IPS-20b (cell line): ENCODE data around the gene OTOP1.
"Not testable (repeated sequence)": the region's sequence is repeated elsewhere in the genome, so short reads cannot be mapped to it uniquely, and the experiment has no call there.

Experiments used
- H3K27ac ChIP-seq: one replicate; pipeline ENCODE4 v1.5.1; 2013; ENCODE audit warnings: low read length
- H3K27me3 ChIP-seq: 2 replicates; pipeline ENCODE4 v1.6.1; 2013; ENCODE audit warnings: mild to moderate bottlenecking, low read length, inconsistent platforms; ENCODE audit not compliant: insufficient read depth
- H3K36me3 ChIP-seq: 2 replicates; pipeline ENCODE4 v1.6.1; 2013; ENCODE audit warnings: low read depth, mild to moderate bottlenecking, inconsistent platforms, low read length, moderate library complexity; ENCODE audit not compliant: insufficient read depth
- H3K4me1 ChIP-seq: 2 replicates; pipeline ENCODE4 v1.6.1; 2013; ENCODE audit warnings: mild to moderate bottlenecking, control low read depth, inconsistent platforms, low read length, moderate library complexity; ENCODE audit not compliant: insufficient read depth
- H3K4me3 ChIP-seq: 2 replicates; pipeline ENCODE4 v1.5.1; 2013; ENCODE audit warnings: mild to moderate bottlenecking, low read length, inconsistent platforms
- H3K9ac ChIP-seq: 2 replicates; pipeline ENCODE4 v1.6.1; 2013; ENCODE audit warnings: low read depth, mild to moderate bottlenecking, inconsistent platforms, low read length, moderate library complexity
- H3K9me3 ChIP-seq: 2 replicates; pipeline ENCODE4 v1.6.1; 2013; ENCODE audit warnings: mild to moderate bottlenecking, low read depth, low read length, inconsistent platforms; ENCODE audit not compliant: insufficient read depth

Gene OTOP1

GRCh38 chr4:4254666-4255065 is 27.9 kb upstream of the OTOP1 start:
- H3K36me3 ChIP-seq = no peaks in the 10 kb centered on the region
- no peak overlapping the region for H3K4me3 ChIP-seq
- H3K9me3 ChIP-seq = no peaks in the 10 kb centered on the region
- H3K27ac ChIP-seq = no peak overlapping the region
- peaks cover 6% of the 10 kb centered on the region; the same call in 1 of the 2 replicates for H3K27me3 ChIP-seq
- H3K9ac ChIP-seq = no peak overlapping the region
- H3K4me1 ChIP-seq = no peaks in the 10 kb centered on the region

- no peaks in the 10 kb centered on the region for H3K4me1 ChIP-seq
- H3K9ac ChIP-seq = no peak overlapping the region
- no peak overlapping the region for H3K4me3 ChIP-seq
- H3K27me3 ChIP-seq = peaks cover 6% of the 10 kb centered on the region; the same call in 1 of the 2 replicates
- H3K9me3 ChIP-seq = no peaks in the 10 kb centered on the region
- H3K36me3 ChIP-seq = no peaks in the 10 kb centered on the region
- H3K27ac ChIP-seq = no peak overlapping the region
These were observed 27.5 kb upstream of the OTOP1 start for GRCh38 chr4:4254199-4254598.

- no peak overlapping the region for H3K9ac ChIP-seq
- H3K4me3 ChIP-seq = no peak overlapping the region
- no peak overlapping the region for H3K27ac ChIP-seq
- H3K9me3 ChIP-seq = no peaks in the 10 kb centered on the region
- H3K4me1 ChIP-seq = peaks cover 8% of the 10 kb centered on the region
- peaks cover 14% of the 10 kb centered on the region for H3K36me3 ChIP-seq
- peaks cover 6% of the 10 kb centered on the region; the same call in 1 of the 2 replicates for H3K27me3 ChIP-seq
These were observed 23.1 kb upstream of the OTOP1 start for GRCh38 chr4:4249866-4250265.

- H3K4me3 ChIP-seq = peak overlapping the region; percentile 80; the same call in 1 of the 2 replicates
These were observed 22.6 kb upstream of the OTOP1 start for GRCh38 chr4:4249342-4249741.

GRCh38 chr4:4248885-4249203 is 22.1 kb upstream of the OTOP1 start:
- Histone ChIP-seq H3K27ac (peak overlapping the region; percentile 83), H3K36me3 (peaks cover 25% of the 10 kb centered on the region), H3K27me3 (peaks cover 6% of the 10 kb centered on the region; the same call in 1 of the 2 replicates), H3K4me1 (peaks cover 8% of the 10 kb centered on the region), H3K4me3 (peak overlapping the region; percentile 80), H3K9me3 (no peaks in the 10 kb centered on the region), H3K9ac (peak overlapping the region; percentile 93)

More at GRCh38 chr4:4249342-4249741, 22.6 kb upstream of the OTOP1 start:
- H3K27ac ChIP-seq, H3K27me3 ChIP-seq, H3K4me1 ChIP-seq, H3K9me3 ChIP-seq: not testable (repeated sequence)
- H3K36me3 ChIP-seq = peaks cover 20% of the 10 kb centered on the region
- peak overlapping the region; percentile 93; the same call in 1 of the 2 replicates for H3K9ac ChIP-seq

GRCh38 chr4:4248029-4248884 is 21.5 kb upstream of the OTOP1 start, which contains the start of gene TMEM128:
TSS of gene TMEM128 (minus strand) at chr4:4248223. CDS start at chr4:4248202, 21 bp downstream.
- H3K27me3 ChIP-seq = peaks cover 6% of the 10 kb centered on the region; the same call in 1 of the 2 replicates
- H3K4me1 ChIP-seq = peaks cover 8% of the 10 kb centered on the region
- H3K36me3 ChIP-seq = peaks cover 31% of the 10 kb centered on the region
- H3K9me3 ChIP-seq = no peaks in the 10 kb centered on the region
- peak within 1 kb of the TSS; percentile 83 for H3K27ac ChIP-seq
- H3K9ac ChIP-seq = peak within 1 kb of the TSS; percentile 93
- H3K4me3 ChIP-seq = peak within 1 kb of the TSS; percentile 80

GRCh38 chr4:4247696-4248028 is 20.9 kb upstream of the OTOP1 start:
- peak overlapping the region; percentile 80 for H3K4me3 ChIP-seq
- H3K4me1 ChIP-seq = peaks cover 8% of the 10 kb centered on the region
- peak overlapping the region; percentile 83 for H3K27ac ChIP-seq
- H3K27me3 ChIP-seq = peaks cover 6% of the 10 kb centered on the region; the same call in 1 of the 2 replicates
- peak overlapping the region; percentile 93 for H3K9ac ChIP-seq
- peaks cover 33% of the 10 kb centered on the region for H3K36me3 ChIP-seq
- no peaks in the 10 kb centered on the region for H3K9me3 ChIP-seq

- peaks cover 50% of the 10 kb centered on the region for H3K36me3 ChIP-seq
- H3K4me3 ChIP-seq = no peak overlapping the region
- H3K27ac ChIP-seq = no peak overlapping the region
- no peak overlapping the region for H3K9ac ChIP-seq
- H3K9me3 ChIP-seq = no peaks in the 10 kb centered on the region
- H3K27me3 ChIP-seq = no peaks in the 10 kb centered on the region
- peaks cover 8% of the 10 kb centered on the region for H3K4me1 ChIP-seq
These were observed 18.4 kb upstream of the OTOP1 start for GRCh38 chr4:4245172-4245571.

GRCh38 chr4:4239551-4239950 is 12.8 kb upstream of the OTOP1 start:
- peaks cover 59% of the 10 kb centered on the region for H3K36me3 ChIP-seq
- H3K4me3 ChIP-seq, H3K27me3 ChIP-seq, H3K9me3 ChIP-seq, H3K9ac ChIP-seq, H3K4me1 ChIP-seq, H3K27ac ChIP-seq: not testable (repeated sequence)

GRCh38 chr4:4233610-4234009 is 6.9 kb upstream of the OTOP1 start:
- Histone ChIP-seq H3K36me3 (peaks cover 14% of the 10 kb centered on the region; the same call in 1 of the 2 replicates), H3K27me3 (peaks cover 25% of the 10 kb centered on the region), H3K9me3 (no peaks in the 10 kb centered on the region), H3K9ac (no peak overlapping the region), H3K27ac (no peak overlapping the region), H3K4me1 (no peaks in the 10 kb centered on the region), H3K4me3 (no peak overlapping the region)

GRCh38 chr4:4228356-4228668 is 1.6 kb upstream of the OTOP1 start:
- Histone ChIP-seq H3K36me3 (no peaks in the 10 kb centered on the region), H3K4me3 (no peak overlapping the region), H3K9ac (no peak overlapping the region), H3K9me3 (no peaks in the 10 kb centered on the region), H3K27me3 (peaks cover 78% of the 10 kb centered on the region), H3K4me1 (no peaks in the 10 kb centered on the region), H3K27ac (no peak overlapping the region)
